HUES64 (cell line): ENCODE data around the gene KLK5. TPM values are rescaled to one million over a fixed set of nuclear protein-coding genes. Genes with fewer than 3 reads are reported as not detected.
"Not testable (repeated sequence)": the region's sequence is repeated elsewhere in the genome, so short reads cannot be mapped to it uniquely, and the experiment has no call there.

Experiments used
- H3K27ac ChIP-seq: 2 replicates; pipeline ENCODE4 v1.7.0; 2013; ENCODE audit warnings: low read depth, low read length, inconsistent platforms
- H3K27me3 ChIP-seq: 2 replicates; pipeline ENCODE4 v1.6.1; 2013; ENCODE audit warnings: mild to moderate bottlenecking, low read length; ENCODE audit not compliant: insufficient read depth
- H3K36me3 ChIP-seq: 2 replicates; pipeline ENCODE4 v1.6.1; 2013; ENCODE audit warnings: mild to moderate bottlenecking, low read length; ENCODE audit not compliant: insufficient read depth
- H3K4me1 ChIP-seq: 2 replicates; pipeline ENCODE4 v1.6.1; 2013; ENCODE audit warnings: mild to moderate bottlenecking, low read length, moderate library complexity; ENCODE audit not compliant: insufficient read depth
- H3K4me3 ChIP-seq: 2 replicates; pipeline ENCODE4 v1.5.1; 2013; ENCODE audit warnings: mild to moderate bottlenecking, low read length, moderate library complexity
- H3K9ac ChIP-seq: 2 replicates; pipeline ENCODE4 v1.6.1; 2013; ENCODE audit warnings: mild to moderate bottlenecking, low read depth, low read length
- H3K9me3 ChIP-seq: 2 replicates; pipeline ENCODE4 v1.6.1; 2013; ENCODE audit warnings: low read depth, low read length; ENCODE audit not compliant: insufficient read depth
- WGBS: fragments of 150-250, 120-280 bp; methylation state at CpG from one replicate; pipeline ENCODE4 v1.1.7; 2013; ENCODE audit warnings: missing lambda C conversion rate; 5-methylcytosine and 5-hydroxymethylcytosine counted together
- polyA plus RNA-seq, 2 experiments: library from polyadenylated mRNA; stranded (reverse); fragments of 50-300 nt; gene quantifications; one replicate each; pipeline ENCODE4 v1.2.3, GENCODE V29; 2013

The KLK5 gene
- 0.50 TPM for polyA plus RNA-seq (2013, experiment 1 of 2)
- 0.38 TPM for polyA plus RNA-seq (2013, experiment 2 of 2)

GRCh38 chr19:50952910-50953309 lies at the start of gene KLK5:
TSS of gene KLK5 (minus strand) at chr19:50953038. CDS start at chr19:50952657, 381 bp downstream.
- H3K27ac ChIP-seq, result no peak within 1 kb of the TSS

GRCh38 chr19:51002089-51002532 lies 49.3 kb upstream of the KLK5 start:
- H3K27me3 ChIP-seq, result peaks cover 3% of the 10 kb centered on the region; the same call in 1 of the 2 replicates
- 70% methylated on average over 12 of the region's 12 CpGs for WGBS
- H3K9ac ChIP-seq, result no peak overlapping the region
- no peaks in the 10 kb centered on the region for H3K4me1 ChIP-seq
- H3K27ac ChIP-seq, result no peak overlapping the region
- H3K9me3 ChIP-seq, result no peaks in the 10 kb centered on the region
- H3K36me3 ChIP-seq, result no peaks in the 10 kb centered on the region
- H3K4me3 ChIP-seq, result peak overlapping the region; percentile 29; the same call in 1 of the 2 replicates

More at GRCh38 chr19:50952910-50953309, at the start of gene KLK5:
- no peaks in the 10 kb centered on the region for H3K4me1 ChIP-seq
- no peaks in the 10 kb centered on the region for H3K9me3 ChIP-seq
- H3K27me3 ChIP-seq, result no peaks in the 10 kb centered on the region; the same call in 1 of the 2 replicates
- 53% methylated on average over 7 of the region's 7 CpGs for WGBS
- no peak within 1 kb of the TSS for H3K9ac ChIP-seq
- no peak within 1 kb of the TSS for H3K4me3 ChIP-seq
- no peaks in the 10 kb centered on the region for H3K36me3 ChIP-seq

- no peaks in the 10 kb centered on the region for H3K9me3 ChIP-seq
- no peak within 1 kb of the TSS for H3K27ac ChIP-seq
- H3K36me3 ChIP-seq, result no peaks in the 10 kb centered on the region
- H3K27me3 ChIP-seq, result peaks cover 3% of the 10 kb centered on the region; the same call in 1 of the 2 replicates
- no peaks in the 10 kb centered on the region for H3K4me1 ChIP-seq
- WGBS, result 58% methylated on average over 6 of the region's 7 CpGs
- H3K9ac ChIP-seq, result peak within 1 kb of the TSS; percentile 22; the same call in 1 of the 2 replicates
- H3K4me3 ChIP-seq, result peak within 1 kb of the TSS; percentile 29; the same call in 1 of the 2 replicates
These were observed 48.7 kb upstream of the KLK5 start, which contains the start of gene KLK8 for GRCh38 chr19:51001515-51001914. TSS of gene KLK8 (minus strand) at chr19:51001604. CDS start at chr19:51001167, 437 bp downstream.

GRCh38 chr19:51000981-51001380 lies 48.1 kb upstream of the KLK5 start:
- no peak overlapping the region for H3K27ac ChIP-seq
- peaks cover 3% of the 10 kb centered on the region; the same call in 1 of the 2 replicates for H3K27me3 ChIP-seq
- no peaks in the 10 kb centered on the region for H3K36me3 ChIP-seq
- peak overlapping the region; percentile 15; the same call in 1 of the 2 replicates for H3K4me3 ChIP-seq
- peak overlapping the region; percentile 22; the same call in 1 of the 2 replicates for H3K9ac ChIP-seq
- no peaks in the 10 kb centered on the region for H3K4me1 ChIP-seq
- WGBS, result 55% methylated on average over 16 of the region's 16 CpGs
- H3K9me3 ChIP-seq, result no peaks in the 10 kb centered on the region

DNA sequence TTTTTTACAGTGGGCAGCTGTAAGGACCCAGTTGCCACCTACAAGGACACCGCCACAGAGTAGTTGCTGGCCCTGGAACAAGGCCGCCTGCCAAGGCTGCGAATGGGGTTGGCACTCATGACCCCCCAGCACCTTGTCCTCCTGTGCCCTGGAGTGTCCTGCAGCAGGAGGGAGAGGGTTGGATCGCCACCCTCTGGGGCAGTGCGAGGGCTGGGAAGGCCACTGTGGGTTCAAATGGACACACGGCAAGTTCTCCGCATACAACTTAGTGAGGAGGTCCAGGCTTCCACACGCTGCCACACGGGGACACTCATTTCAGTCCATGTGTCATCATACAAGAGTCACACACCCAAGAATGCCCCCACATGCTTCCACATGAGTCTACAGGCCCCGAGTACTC lies 47.6 kb upstream of the KLK5 start:
- H3K4me3 ChIP-seq, result peak overlapping the region; percentile 15; the same call in 1 of the 2 replicates
- H3K9ac ChIP-seq, result peak overlapping the region; percentile 22; the same call in 1 of the 2 replicates
- no peak overlapping the region for H3K27ac ChIP-seq
- 96% methylated on average over 10 of the region's 10 CpGs for WGBS
- no peaks in the 10 kb centered on the region for H3K36me3 ChIP-seq
- H3K9me3 ChIP-seq, result no peaks in the 10 kb centered on the region
- peaks cover 3% of the 10 kb centered on the region; the same call in 1 of the 2 replicates for H3K27me3 ChIP-seq
- no peaks in the 10 kb centered on the region for H3K4me1 ChIP-seq

DNA sequence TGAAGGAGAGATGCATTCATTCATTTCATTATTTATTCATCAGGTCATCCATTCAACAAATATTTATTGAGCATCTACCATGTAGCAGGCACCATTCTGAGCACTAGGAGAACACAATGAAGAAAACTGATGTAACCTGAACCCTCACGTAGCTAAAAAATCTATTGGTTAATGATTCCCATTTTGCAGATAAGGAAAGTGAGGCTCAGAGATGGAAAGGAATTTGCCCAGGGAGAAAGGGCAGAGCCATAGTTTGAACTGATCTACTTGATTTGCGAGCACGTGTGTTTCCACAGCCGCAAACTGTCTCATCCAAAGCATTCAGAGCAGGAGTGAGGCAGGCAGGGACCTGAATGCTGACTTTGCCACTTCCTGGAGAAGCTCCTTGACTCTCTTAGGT lies 45.8 kb upstream of the KLK5 start:
- 93% methylated on average over 4 of the region's 4 CpGs for WGBS
- Histone ChIP-seq H3K27ac (no peak overlapping the region), H3K4me3 (no peak overlapping the region), H3K9ac (no peak overlapping the region), H3K27me3 (peaks cover 3% of the 10 kb centered on the region; the same call in 1 of the 2 replicates), H3K36me3 (no peaks in the 10 kb centered on the region), H3K9me3 (no peaks in the 10 kb centered on the region), H3K4me1 (no peaks in the 10 kb centered on the region)

- Histone ChIP-seq H3K9me3 (no peaks in the 10 kb centered on the region), H3K9ac (no peak overlapping the region), H3K27ac (no peak overlapping the region), H3K36me3 (no peaks in the 10 kb centered on the region), H3K27me3 (peaks cover 3% of the 10 kb centered on the region; the same call in 1 of the 2 replicates), H3K4me3 (no peak overlapping the region), H3K4me1 (no peaks in the 10 kb centered on the region)
- 80% methylated on average over 4 of the region's 5 CpGs for WGBS
These were observed 45.2 kb upstream of the KLK5 start for GRCh38 chr19:50998061-50998460.

GRCh38 chr19:50994129-50994528 lies 41.3 kb upstream of the KLK5 start:
- 82% methylated on average over 2 of the region's 2 CpGs for WGBS
- H3K36me3 ChIP-seq, result no peaks in the 10 kb centered on the region
- H3K9me3 ChIP-seq, result no peaks in the 10 kb centered on the region
- no peaks in the 10 kb centered on the region for H3K4me1 ChIP-seq
- no peak overlapping the region for H3K9ac ChIP-seq
- H3K4me3 ChIP-seq, result no peak overlapping the region
- 0 out of 2 replicates have a peak, but pooled peaks cover 3% of the 10 kb centered on the region for H3K27me3 ChIP-seq
- no peak overlapping the region for H3K27ac ChIP-seq

DNA sequence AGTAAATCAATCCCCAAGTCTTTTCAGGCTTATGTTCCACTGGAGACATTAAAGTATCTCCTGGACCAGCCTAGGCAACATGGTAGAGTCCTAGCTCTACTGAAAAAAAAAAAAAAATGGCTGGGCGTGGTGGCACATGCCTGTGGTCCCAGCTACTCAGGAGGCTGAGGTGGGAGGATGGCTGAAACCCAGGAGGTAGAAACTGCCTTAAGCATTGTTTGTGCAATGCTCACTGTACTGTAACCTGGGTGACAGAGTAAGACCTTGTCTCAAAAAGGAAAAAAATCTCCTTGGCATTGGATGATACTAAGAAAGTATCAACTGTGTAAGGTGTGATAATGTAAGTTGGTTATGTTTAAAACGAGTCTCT lies 39.8 kb upstream of the KLK5 start:
- Histone ChIP-seq H3K9me3 (no peaks in the 10 kb centered on the region), H3K27ac (no peak overlapping the region), H3K4me1 (no peaks in the 10 kb centered on the region), H3K36me3 (no peaks in the 10 kb centered on the region), H3K27me3 (peaks cover 4% of the 10 kb centered on the region; the same call in 1 of the 2 replicates), H3K4me3 (no peak overlapping the region), H3K9ac (no peak overlapping the region)
- 84% methylated on average over 2 of the region's 2 CpGs for WGBS

GRCh38 chr19:50984416-50984815 lies 31.6 kb upstream of the KLK5 start:
- H3K36me3 ChIP-seq, H3K27me3 ChIP-seq, H3K4me3 ChIP-seq, H3K9ac ChIP-seq, H3K9me3 ChIP-seq, H3K27ac ChIP-seq, H3K4me1 ChIP-seq: not testable (repeated sequence)
- WGBS, result 93% methylated on average over 13 of the region's 14 CpGs

DNA sequence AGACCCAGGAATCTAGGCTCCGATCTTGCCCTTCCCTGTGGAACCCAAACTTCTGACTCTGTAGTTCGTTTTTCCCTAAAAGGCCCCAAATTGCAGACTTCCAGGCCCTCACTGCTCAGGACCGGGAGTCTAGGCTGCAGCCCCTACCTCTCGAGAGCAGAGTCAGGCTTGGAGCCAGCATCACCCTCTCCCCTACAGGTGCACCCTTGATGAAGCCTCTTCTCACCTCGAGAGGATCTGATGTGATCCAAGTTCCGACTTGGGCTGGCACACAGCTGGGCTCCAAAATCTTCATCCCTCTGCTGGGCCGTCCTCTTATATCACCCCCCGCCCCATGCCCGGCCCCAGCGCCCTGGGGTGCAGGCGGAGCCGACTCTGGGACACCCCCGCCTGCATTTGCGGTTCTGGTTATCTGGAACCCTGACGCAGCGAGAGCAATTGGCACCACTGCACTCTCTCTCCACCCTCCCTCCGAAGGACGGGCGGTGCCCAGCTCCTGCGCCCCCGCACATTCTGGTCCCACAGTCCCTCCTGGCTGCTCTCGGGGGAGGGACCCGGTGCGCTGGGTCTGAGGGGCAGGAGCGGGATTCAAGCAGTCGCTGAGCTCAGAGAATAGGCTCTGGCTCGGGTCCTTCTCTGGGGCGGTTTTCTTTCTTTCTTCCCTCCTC lies 30.9 kb upstream of the KLK5 start, which contains the start of gene KLK7:
KLK7 (minus strand) TSS at position 293 of the 668 bp plus-strand sequence. CDS start 1,518 bp downstream, outside the sequence.
- Histone ChIP-seq H3K4me3 (peak within 1 kb of the TSS; percentile 37), H3K9ac (no peak within 1 kb of the TSS)
- WGBS, result 69% methylated on average over 28 of the region's 28 CpGs

More for the DNA sequence above, 30.9 kb upstream of the KLK5 start, which contains the start of gene KLK7:
- H3K9me3 ChIP-seq, result no peaks in the 10 kb centered on the region
- peaks cover 9% of the 10 kb centered on the region for H3K27me3 ChIP-seq
- no peak within 1 kb of the TSS for H3K27ac ChIP-seq
- H3K36me3 ChIP-seq, result no peaks in the 10 kb centered on the region
- H3K4me1 ChIP-seq, result peaks cover 10% of the 10 kb centered on the region
